K562 (cell line): Measurements from ENCODE around the gene TMEM88. TPM values are rescaled to one million over a fixed set of nuclear protein-coding genes. Genes with fewer than 3 reads are reported as not detected.
A peak's percentile ranks its signal among the peaks of the same experiment; 100 is the strongest.

Experiments
- ATF7 ChIP-seq: fragments of 450-650 bp; IDR thresholded peaks from 2 replicates; pipeline ENCODE4 v1.7.1; 2014; ENCODE audit warnings: mild to moderate bottlenecking, moderate library complexity
- CREM ChIP-seq: IDR thresholded peaks from 2 replicates; pipeline ENCODE4 v1.6.1; 2014; ENCODE audit warnings: antibody characterized with exemption, low read depth
- FOXJ3 ChIP-seq: sonication (generic); formaldehyde crosslinking; IDR thresholded peaks from 2 replicates; pipeline ENCODE4 v1.4.0; 2020; ENCODE audit warnings: mild to moderate bottlenecking, missing genetic modification reagents
- GMEB1 ChIP-seq: fragments of 250-450 bp; sonication (Bioruptor Pico); IDR thresholded peaks from 2 replicates; pipeline ENCODE4 v1.4.0; 2020; ENCODE audit warnings: mild to moderate bottlenecking
- ILF3 ChIP-seq: fragments of 450-650 bp; IDR thresholded peaks from 2 replicates; pipeline ENCODE4 v1.6.1; 2018; ENCODE audit warnings: antibody characterized with exemption, mild to moderate bottlenecking, moderate library complexity, borderline replicate concordance
- NFXL1 ChIP-seq: fragments of 450-650 bp; formaldehyde crosslinking; IDR thresholded peaks from 2 replicates; pipeline ENCODE4 v1.4.0; 2021; ENCODE audit warnings: mild to moderate bottlenecking
- NFYB ChIP-seq: IDR thresholded peaks from 2 replicates; pipeline ENCODE4 v1.6.1; 2011; ENCODE audit warnings: mild to moderate bottlenecking, moderate library complexity; ENCODE audit not compliant: insufficient read length; ENCODE audit errors: extremely low read depth
- SMAD4 ChIP-seq: fragments of 250-450 bp; sonication (Bioruptor Pico); conservative IDR thresholded peaks from 2 replicates; pipeline ENCODE4 v1.8.0; 2021; ENCODE audit warnings: inconsistent platforms, mild to moderate bottlenecking, moderate library complexity
- SMARCA5 ChIP-seq: fragments of 450-650 bp; IDR thresholded peaks from 2 replicates; pipeline ENCODE4 v1.6.1; 2016
- STAT5B ChIP-seq: fragments of 250-450 bp; sonication (Bioruptor Pico); IDR thresholded peaks from 2 replicates; pipeline ENCODE4 v1.8.0; 2021; ENCODE audit warnings: mild to moderate bottlenecking, inconsistent platforms
- VEZF1 ChIP-seq: fragments of 200-800 bp; sonication (Bioruptor generic); IDR thresholded peaks from 2 replicates; pipeline ENCODE4 v1.6.1; 2017; ENCODE audit warnings: missing genetic modification characterization, missing compliant biosample characterization
- ZFPM2 ChIP-seq: fragments of 250-450 bp; sonication (Bioruptor Pico); IDR thresholded peaks from 2 replicates; pipeline ENCODE4 v1.5.1; 2022; ENCODE audit warnings: mild to moderate bottlenecking
- ZNF584 ChIP-seq: fragments of 200-800 bp; sonication (Bioruptor generic); IDR thresholded peaks from 2 replicates; pipeline ENCODE4 v1.6.1; 2016; ENCODE audit warnings: low read depth, mild to moderate bottlenecking, missing genetic modification characterization, missing compliant biosample characterization
- polyA plus RNA-seq, 8 experiments: library from polyadenylated mRNA; depleted of rRNA in 4 of 8; stranded (reverse) in 5 of 8; unstranded in 3 of 8; fragments of >200 nt; fragmentation: Nextera tagmentation in 2 of 8; fragmentation: Illumina TruSeq in 1 of 8; extraction: Ambion mirVana in 2 of 8; extraction: Trizol in 1 of 8; gene quantifications; 2 replicates each; pipeline versions ENCODE4 v1.2.1 to v1.2.3, GENCODE V29; 2011 to 2014; ENCODE audit warnings: inconsistent platforms in 1 of 8, missing spikeins in 1 of 8
- total RNA-seq, 7 experiments: library from RNA; depleted of rRNA in 6 of 7; stranded (reverse); fragments of >200 nt in 6 of 7; fragmentation: Illumina TruSeq in 2 of 7; extraction: Trizol in 2 of 7; gene quantifications; 2 replicates each; pipeline versions ENCODE4 v1.2.1 to v1.2.3, GENCODE V29; 2011 to 2021; ENCODE audit warnings: low replicate concordance in 1 of 7
- TF ChIP-seq, protein P1 (sequence below), 2 experiments: fragments of 150-350 bp in 1 of 2; IDR thresholded peaks; 2 replicates each; pipeline ENCODE4 v1.6.1; 2012 to 2016; ENCODE audit warnings: low read depth in 2 of 2, low read length in 2 of 2, mild to moderate bottlenecking in 1 of 2, moderate library complexity in 1 of 2
- TF ChIP-seq, protein P2 (sequence below): fragments of 450-650 bp; IDR thresholded peaks from 2 replicates; pipeline ENCODE4 v1.6.1; 2016; ENCODE audit warnings: low read depth, mild to moderate bottlenecking, moderate library complexity
- TF ChIP-seq, protein P3 (sequence below): fragments of 250-450 bp; sonication (Bioruptor Pico); IDR thresholded peaks from 2 replicates; pipeline ENCODE4 v1.5.0; 2021; ENCODE audit warnings: mild to moderate bottlenecking, moderate library complexity

Gene TMEM88
- total and polyA plus RNA-seq, 9 of the 15 experiments (the other 6 are each of a cell fraction or from before 2014, with no cell fraction given) = 0.10 to 1.4 (median 0.36) TPM; not detected in 3

GRCh38 chr17:7834957-7835813 is 19.7 kb upstream of the TMEM88 start (continued):
- TF ChIP-seq, protein P1, sequence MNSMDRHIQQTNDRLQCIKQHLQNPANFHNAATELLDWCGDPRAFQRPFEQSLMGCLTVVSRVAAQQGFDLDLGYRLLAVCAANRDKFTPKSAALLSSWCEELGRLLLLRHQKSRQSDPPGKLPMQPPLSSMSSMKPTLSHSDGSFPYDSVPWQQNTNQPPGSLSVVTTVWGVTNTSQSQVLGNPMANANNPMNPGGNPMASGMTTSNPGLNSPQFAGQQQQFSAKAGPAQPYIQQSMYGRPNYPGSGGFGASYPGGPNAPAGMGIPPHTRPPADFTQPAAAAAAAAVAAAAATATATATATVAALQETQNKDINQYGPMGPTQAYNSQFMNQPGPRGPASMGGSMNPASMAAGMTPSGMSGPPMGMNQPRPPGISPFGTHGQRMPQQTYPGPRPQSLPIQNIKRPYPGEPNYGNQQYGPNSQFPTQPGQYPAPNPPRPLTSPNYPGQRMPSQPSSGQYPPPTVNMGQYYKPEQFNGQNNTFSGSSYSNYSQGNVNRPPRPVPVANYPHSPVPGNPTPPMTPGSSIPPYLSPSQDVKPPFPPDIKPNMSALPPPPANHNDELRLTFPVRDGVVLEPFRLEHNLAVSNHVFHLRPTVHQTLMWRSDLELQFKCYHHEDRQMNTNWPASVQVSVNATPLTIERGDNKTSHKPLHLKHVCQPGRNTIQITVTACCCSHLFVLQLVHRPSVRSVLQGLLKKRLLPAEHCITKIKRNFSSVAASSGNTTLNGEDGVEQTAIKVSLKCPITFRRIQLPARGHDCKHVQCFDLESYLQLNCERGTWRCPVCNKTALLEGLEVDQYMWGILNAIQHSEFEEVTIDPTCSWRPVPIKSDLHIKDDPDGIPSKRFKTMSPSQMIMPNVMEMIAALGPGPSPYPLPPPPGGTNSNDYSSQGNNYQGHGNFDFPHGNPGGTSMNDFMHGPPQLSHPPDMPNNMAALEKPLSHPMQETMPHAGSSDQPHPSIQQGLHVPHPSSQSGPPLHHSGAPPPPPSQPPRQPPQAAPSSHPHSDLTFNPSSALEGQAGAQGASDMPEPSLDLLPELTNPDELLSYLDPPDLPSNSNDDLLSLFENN (IDR thresholded peaks at IDR 0.05; ENCODE audit: low read depth in 2 of 2, low read length in 2 of 2) = 0 out of 4 replicates have a peak, but pooled peaks of 1 of the 2 experiments have one; percentile 18
- TF ChIP-seq VEZF1 (CRISPR knock-in tag) = peak; percentile 91
- TF ChIP-seq ZFPM2 (CRISPR knock-in tag) = no peak
- TF ChIP-seq, protein P2, sequence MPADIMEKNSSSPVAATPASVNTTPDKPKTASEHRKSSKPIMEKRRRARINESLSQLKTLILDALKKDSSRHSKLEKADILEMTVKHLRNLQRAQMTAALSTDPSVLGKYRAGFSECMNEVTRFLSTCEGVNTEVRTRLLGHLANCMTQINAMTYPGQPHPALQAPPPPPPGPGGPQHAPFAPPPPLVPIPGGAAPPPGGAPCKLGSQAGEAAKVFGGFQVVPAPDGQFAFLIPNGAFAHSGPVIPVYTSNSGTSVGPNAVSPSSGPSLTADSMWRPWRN = peak; percentile 92
- peak; percentile 40; the same call in 1 of the 2 replicates for TF ChIP-seq FOXJ3 (CRISPR knock-in tag)
- no peak for TF ChIP-seq ZNF584
- no peak for TF ChIP-seq STAT5B (CRISPR knock-in tag)
- TF ChIP-seq, protein P3, sequence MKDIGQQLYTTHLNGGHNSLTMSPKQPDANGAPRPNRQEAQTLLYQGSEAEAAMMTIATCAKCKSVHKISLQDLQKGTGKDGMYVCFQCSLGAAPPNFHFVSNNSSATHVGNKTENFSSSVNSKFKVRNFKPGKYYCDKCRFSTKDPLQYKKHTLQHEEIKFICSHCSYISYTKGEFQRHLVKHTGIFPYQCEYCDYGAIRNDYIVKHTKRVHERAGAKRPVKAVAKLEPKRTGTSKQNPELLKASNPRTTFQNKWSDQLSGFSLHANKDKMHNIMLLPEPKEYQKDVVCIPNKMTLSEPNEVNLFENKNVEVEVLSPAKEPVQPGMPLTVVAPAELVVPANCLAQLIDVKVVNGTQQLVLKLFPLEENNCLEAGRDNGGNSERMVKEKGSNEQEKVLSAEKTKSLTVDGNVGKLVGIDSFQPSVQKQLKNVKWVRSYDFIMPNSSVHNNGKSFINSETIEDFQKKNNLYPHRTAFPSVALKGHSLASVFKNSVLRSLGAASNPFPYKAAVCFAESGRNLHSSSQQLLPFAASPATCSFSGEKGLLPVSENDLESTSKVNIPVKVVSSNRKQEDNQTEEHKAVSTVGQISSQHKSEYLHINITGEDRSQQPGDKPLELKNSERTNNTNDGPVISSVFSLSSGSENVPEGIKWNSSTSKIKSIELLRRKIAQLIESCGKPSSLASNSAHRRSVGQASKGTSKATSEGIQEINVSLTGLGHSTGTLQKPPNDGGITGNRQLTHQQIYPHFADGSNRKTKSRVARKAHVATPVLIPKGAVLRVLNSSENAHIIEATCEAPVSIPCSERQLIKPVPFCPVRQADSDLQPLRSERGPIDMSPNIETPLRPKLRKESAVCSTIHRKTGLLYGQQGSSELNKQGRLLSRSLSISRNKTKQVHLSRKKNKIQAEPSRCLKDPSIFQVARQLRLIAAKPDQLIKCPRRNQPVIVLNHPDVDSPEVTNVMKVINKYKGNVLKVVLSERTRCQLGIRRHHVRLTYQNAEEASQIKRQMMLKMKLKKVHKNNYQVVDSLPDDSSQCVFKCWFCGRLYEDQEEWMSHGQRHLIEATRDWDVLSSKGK = no peak
- peak; percentile 78 for TF ChIP-seq ATF7
- peak; percentile 84 for TF ChIP-seq CREM
- no peak for TF ChIP-seq SMARCA5
- TF ChIP-seq NFXL1 (CRISPR knock-in tag) = no peak
- 0 out of 2 replicates have a peak, but pooled peaks have one; percentile 17 for TF ChIP-seq GMEB1 (CRISPR knock-in tag)
- TF ChIP-seq SMAD4 (CRISPR knock-in tag) = 0 out of 2 replicates have a peak, but pooled peaks have one; percentile 15
- no peak for TF ChIP-seq ILF3
- peak; percentile 64 for TF ChIP-seq NFYB
